K562 (cell line): ENCODE measurements around the gene TMTC2. TPM values are rescaled to one million over a fixed set of nuclear protein-coding genes. Genes with fewer than 3 reads are reported as not detected.

Experiments used
- HDAC1 ChIP-seq, 2 experiments: fragments of 450-650 bp; IDR thresholded peaks; 2 replicates each; pipeline ENCODE4 v1.6.1; 2016 to 2017; ENCODE audit warnings: inconsistent platforms in 1 of 2, mild to moderate bottlenecking in 1 of 2, moderate library complexity in 1 of 2
- ZNF224 ChIP-seq: sonication (generic); formaldehyde crosslinking; IDR thresholded peaks from 2 replicates; pipeline ENCODE4 v1.8.0; 2022; ENCODE audit warnings: mild to moderate bottlenecking, missing genetic modification reagents
- ZNF384 ChIP-seq: IDR thresholded peaks from 2 replicates; pipeline ENCODE4 v1.6.1; 2012; ENCODE audit warnings: low read depth, low read length, improper control_type of control experiment
- polyA plus RNA-seq, 8 experiments: library from polyadenylated mRNA; depleted of rRNA in 4 of 8; stranded (reverse) in 5 of 8; unstranded in 3 of 8; fragments of >200 nt; fragmentation: Nextera tagmentation in 2 of 8; fragmentation: Illumina TruSeq in 1 of 8; extraction: Ambion mirVana in 2 of 8; extraction: Trizol in 1 of 8; gene quantifications; 2 replicates each; pipeline versions ENCODE4 v1.2.1 to v1.2.3, GENCODE V29; 2011 to 2014; ENCODE audit warnings: inconsistent platforms in 1 of 8, missing spikeins in 1 of 8
- total RNA-seq, 7 experiments: library from RNA; depleted of rRNA in 6 of 7; stranded (reverse); fragments of >200 nt in 6 of 7; fragmentation: Illumina TruSeq in 2 of 7; extraction: Trizol in 2 of 7; gene quantifications; 2 replicates each; pipeline versions ENCODE4 v1.2.1 to v1.2.3, GENCODE V29; 2011 to 2021; ENCODE audit warnings: low replicate concordance in 1 of 7
- TF ChIP-seq, protein P1 (sequence below): fragments of 450-650 bp; IDR thresholded peaks from 2 replicates; pipeline ENCODE4 v1.6.1; 2016; ENCODE audit warnings: mild to moderate bottlenecking, moderate library complexity

The TMTC2 gene
- total and polyA plus RNA-seq, 9 of the 15 experiments (the other 6 are each of a cell fraction or from before 2014, with no cell fraction given): 0.29 to 1.1 (median 0.55) TPM

DNA sequence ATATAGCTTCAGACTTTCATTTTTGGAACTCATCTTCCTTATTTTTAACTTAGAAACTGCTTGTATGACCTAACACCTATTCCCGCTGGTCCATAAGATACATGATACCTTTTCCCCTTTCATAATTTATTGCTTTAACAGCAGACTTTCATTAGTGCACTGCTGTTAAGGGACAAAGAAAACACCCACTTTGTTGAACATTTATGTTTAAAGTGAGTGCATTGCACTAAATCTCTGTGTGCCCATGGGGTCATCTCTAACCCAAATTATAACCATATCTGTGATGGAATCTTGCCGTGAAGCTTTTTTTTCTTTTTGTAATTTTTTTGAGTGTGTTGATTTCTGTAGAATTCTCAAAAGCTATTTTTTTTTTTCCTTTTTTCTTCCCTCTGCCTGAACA is 261.8 kb downstream of the TMTC2 start (continued):
- TF ChIP-seq, protein P1, sequence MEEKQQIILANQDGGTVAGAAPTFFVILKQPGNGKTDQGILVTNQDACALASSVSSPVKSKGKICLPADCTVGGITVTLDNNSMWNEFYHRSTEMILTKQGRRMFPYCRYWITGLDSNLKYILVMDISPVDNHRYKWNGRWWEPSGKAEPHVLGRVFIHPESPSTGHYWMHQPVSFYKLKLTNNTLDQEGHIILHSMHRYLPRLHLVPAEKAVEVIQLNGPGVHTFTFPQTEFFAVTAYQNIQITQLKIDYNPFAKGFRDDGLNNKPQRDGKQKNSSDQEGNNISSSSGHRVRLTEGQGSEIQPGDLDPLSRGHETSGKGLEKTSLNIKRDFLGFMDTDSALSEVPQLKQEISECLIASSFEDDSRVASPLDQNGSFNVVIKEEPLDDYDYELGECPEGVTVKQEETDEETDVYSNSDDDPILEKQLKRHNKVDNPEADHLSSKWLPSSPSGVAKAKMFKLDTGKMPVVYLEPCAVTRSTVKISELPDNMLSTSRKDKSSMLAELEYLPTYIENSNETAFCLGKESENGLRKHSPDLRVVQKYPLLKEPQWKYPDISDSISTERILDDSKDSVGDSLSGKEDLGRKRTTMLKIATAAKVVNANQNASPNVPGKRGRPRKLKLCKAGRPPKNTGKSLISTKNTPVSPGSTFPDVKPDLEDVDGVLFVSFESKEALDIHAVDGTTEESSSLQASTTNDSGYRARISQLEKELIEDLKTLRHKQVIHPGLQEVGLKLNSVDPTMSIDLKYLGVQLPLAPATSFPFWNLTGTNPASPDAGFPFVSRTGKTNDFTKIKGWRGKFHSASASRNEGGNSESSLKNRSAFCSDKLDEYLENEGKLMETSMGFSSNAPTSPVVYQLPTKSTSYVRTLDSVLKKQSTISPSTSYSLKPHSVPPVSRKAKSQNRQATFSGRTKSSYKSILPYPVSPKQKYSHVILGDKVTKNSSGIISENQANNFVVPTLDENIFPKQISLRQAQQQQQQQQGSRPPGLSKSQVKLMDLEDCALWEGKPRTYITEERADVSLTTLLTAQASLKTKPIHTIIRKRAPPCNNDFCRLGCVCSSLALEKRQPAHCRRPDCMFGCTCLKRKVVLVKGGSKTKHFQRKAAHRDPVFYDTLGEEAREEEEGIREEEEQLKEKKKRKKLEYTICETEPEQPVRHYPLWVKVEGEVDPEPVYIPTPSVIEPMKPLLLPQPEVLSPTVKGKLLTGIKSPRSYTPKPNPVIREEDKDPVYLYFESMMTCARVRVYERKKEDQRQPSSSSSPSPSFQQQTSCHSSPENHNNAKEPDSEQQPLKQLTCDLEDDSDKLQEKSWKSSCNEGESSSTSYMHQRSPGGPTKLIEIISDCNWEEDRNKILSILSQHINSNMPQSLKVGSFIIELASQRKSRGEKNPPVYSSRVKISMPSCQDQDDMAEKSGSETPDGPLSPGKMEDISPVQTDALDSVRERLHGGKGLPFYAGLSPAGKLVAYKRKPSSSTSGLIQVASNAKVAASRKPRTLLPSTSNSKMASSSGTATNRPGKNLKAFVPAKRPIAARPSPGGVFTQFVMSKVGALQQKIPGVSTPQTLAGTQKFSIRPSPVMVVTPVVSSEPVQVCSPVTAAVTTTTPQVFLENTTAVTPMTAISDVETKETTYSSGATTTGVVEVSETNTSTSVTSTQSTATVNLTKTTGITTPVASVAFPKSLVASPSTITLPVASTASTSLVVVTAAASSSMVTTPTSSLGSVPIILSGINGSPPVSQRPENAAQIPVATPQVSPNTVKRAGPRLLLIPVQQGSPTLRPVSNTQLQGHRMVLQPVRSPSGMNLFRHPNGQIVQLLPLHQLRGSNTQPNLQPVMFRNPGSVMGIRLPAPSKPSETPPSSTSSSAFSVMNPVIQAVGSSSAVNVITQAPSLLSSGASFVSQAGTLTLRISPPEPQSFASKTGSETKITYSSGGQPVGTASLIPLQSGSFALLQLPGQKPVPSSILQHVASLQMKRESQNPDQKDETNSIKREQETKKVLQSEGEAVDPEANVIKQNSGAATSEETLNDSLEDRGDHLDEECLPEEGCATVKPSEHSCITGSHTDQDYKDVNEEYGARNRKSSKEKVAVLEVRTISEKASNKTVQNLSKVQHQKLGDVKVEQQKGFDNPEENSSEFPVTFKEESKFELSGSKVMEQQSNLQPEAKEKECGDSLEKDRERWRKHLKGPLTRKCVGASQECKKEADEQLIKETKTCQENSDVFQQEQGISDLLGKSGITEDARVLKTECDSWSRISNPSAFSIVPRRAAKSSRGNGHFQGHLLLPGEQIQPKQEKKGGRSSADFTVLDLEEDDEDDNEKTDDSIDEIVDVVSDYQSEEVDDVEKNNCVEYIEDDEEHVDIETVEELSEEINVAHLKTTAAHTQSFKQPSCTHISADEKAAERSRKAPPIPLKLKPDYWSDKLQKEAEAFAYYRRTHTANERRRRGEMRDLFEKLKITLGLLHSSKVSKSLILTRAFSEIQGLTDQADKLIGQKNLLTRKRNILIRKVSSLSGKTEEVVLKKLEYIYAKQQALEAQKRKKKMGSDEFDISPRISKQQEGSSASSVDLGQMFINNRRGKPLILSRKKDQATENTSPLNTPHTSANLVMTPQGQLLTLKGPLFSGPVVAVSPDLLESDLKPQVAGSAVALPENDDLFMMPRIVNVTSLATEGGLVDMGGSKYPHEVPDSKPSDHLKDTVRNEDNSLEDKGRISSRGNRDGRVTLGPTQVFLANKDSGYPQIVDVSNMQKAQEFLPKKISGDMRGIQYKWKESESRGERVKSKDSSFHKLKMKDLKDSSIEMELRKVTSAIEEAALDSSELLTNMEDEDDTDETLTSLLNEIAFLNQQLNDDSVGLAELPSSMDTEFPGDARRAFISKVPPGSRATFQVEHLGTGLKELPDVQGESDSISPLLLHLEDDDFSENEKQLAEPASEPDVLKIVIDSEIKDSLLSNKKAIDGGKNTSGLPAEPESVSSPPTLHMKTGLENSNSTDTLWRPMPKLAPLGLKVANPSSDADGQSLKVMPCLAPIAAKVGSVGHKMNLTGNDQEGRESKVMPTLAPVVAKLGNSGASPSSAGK: no peak
- TF ChIP-seq ZNF384 (no peak), ZNF224 (CRISPR knock-in tag) (no peak), HDAC1 (IDR thresholded peaks at IDR 0.05) (no peak)
